Measurements from ENCODE around the gene AURKA. TPM values are rescaled to one million over a fixed set of nuclear protein-coding genes. Genes with fewer than 3 reads are reported as not detected.

Gene AURKA
- total RNA-seq, 2 donors from 2014 or later, result 45.1 to 80.8 TPM

DNA sequence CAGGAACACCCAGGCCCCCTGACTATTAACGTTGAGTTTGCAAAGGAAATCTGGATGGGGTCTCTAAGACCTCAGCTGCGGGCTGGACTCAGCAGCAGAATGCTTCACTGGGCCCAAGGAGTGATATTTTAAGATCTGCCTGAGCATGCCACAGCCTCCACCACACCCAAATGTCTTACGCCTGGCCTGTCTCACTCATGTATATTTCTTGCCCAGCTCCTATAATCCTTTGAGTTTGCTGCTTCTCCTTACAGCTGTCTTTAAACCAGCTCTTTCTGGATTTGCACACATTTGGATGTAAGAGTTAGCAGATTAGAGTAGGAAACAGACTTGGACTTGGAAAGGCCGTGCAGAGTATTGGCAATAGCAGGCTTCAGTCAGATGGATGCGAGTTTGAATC lies 36.4 kb upstream of the AURKA start:
- Mint-ChIP-seq H3K27me3 (no peaks in the 10 kb centered on the region), H3K9me3 (peaks cover 3% of the 10 kb centered on the region), H3K4me3 (no peak overlapping the region), H3K4me1 (ENCODE audit: low read depth in 2 of 2) (peaks cover 28 to 41% of the 10 kb centered on the region in 2 donors), H3K36me3 (no peaks in the 10 kb centered on the region), H3K27ac (peak overlapping the region; percentile 18 to 94)
- ATAC-seq (no peak), DNase-seq (ENCODE audit: low spot score) (no peak)

DNA sequence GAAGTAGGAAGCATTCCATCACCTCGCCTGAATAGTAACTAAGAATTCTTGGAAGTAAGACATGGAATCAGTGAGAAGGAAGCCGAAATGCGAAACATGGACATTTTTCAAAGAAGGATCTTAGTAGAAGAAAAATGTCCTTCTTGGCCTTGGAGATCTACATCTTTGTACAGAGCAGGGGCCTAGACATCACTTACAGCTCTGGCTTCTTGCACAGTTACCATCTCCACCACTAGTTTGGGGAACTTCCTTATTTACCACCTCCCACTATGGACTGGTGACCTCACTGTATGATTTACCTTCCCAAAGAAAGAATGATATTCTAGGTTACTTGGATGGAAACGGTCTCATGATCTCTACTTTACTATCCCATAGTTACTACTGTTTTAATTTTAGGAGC lies 35.8 kb upstream of the AURKA start:
- H3K4me1 Mint-ChIP-seq (ENCODE audit: low read depth in 2 of 2), result peaks cover 22 to 35% of the 10 kb centered on the region in 2 donors
- H3K9me3 Mint-ChIP-seq, result peaks cover 3% of the 10 kb centered on the region
- H3K27me3 Mint-ChIP-seq, result no peaks in the 10 kb centered on the region
- DNase-seq (ENCODE audit: low spot score), result no peak
- ATAC-seq, result no peak
- H3K27ac Mint-ChIP-seq, result peak overlapping the region; percentile 18 to 94
- no peaks in the 10 kb centered on the region for H3K36me3 Mint-ChIP-seq
- no peak overlapping the region for H3K4me3 Mint-ChIP-seq

DNA sequence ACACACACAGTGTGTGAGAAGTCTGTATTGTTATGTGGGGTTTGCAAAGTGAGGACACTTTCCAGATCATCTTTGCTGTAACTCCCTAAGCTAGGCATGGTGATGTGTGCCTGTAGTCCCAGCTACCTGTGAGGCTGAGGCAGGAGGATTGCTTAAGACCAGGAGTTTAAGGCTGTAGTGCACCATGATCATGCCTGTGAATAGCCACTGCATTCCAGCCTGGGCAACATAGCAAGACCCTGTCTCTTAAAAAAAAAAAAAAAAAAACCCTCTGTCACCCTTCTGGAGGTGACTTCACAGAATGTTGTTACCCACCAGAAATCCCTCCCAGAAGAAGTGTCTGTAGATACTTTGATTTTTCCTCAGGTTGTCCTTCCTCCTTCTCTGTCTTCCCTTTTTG lies 34.9 kb upstream of the AURKA start:
- no peak for ATAC-seq
- Mint-ChIP-seq H3K27me3 (no peaks in the 10 kb centered on the region), H3K27ac (peak overlapping the region in 1 of 2 donors; percentile 94), H3K9me3 (peaks cover 3% of the 10 kb centered on the region), H3K36me3 (no peaks in the 10 kb centered on the region), H3K4me1 (ENCODE audit: low read depth in 2 of 2) (peaks cover 21 to 41% of the 10 kb centered on the region in 2 donors), H3K4me3 (no peak overlapping the region)
- no peak for DNase-seq (ENCODE audit: low spot score)

DNA sequence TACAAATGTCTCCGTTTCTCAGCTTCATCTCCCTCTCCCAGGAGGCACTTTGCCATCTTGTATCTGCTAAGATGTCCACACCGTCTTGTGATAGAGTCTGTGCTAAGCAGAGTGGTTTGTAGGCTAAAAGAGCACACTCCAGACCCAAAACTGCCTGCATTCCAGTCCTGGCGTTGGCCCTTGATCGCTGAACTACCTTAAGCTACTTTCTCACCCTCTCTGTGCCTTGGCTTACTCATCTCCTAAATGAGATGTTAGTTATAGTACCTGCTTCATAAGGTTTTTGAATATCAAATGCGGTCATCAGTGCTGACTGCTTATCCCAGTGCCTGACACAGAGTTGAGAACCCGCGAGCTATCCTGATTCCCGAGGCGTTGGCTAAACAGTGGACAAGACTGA lies 34.0 kb upstream of the AURKA start:
- H3K4me1 Mint-ChIP-seq (ENCODE audit: low read depth in 2 of 2), result peaks cover 26 to 43% of the 10 kb centered on the region in 2 donors
- no peak for DNase-seq (ENCODE audit: low spot score)
- H3K9me3 Mint-ChIP-seq, result peaks cover 3% of the 10 kb centered on the region

DNA sequence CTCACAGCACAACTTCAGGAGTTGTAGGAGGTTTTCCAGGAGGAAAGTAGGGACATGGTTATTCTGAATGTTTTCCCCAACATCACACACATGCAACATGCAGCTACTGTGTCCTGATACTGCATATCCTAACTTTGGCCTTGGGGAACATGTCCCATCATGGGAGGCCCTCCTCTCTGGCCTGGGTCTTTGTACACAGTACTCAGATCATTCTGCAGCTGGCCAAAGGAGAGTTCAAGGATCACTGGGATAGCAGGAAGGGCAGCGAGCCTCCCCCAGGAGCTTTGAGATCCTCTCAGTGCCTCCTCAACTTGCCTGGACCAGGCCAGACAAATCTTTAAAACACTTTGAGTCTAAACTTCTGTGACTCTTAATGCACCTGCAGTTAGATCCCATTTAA lies 32.9 kb upstream of the AURKA start:
- peaks cover 3% of the 10 kb centered on the region for H3K9me3 Mint-ChIP-seq
- no peak overlapping the region for H3K4me3 Mint-ChIP-seq
- no peaks in the 10 kb centered on the region for H3K27me3 Mint-ChIP-seq
- peak overlapping the region in 1 of 2 donors; percentile 70 for H3K27ac Mint-ChIP-seq
- H3K4me1 Mint-ChIP-seq (ENCODE audit: low read depth in 2 of 2), result peaks cover 22 to 38% of the 10 kb centered on the region in 2 donors
- DNase-seq (ENCODE audit: low spot score) (no peak), ATAC-seq (no peak)
- H3K36me3 Mint-ChIP-seq, result no peaks in the 10 kb centered on the region

More for the DNA sequence above, 34.0 kb upstream of the AURKA start:
- Mint-ChIP-seq H3K27me3 (no peaks in the 10 kb centered on the region), H3K27ac (no peak overlapping the region), H3K36me3 (no peaks in the 10 kb centered on the region), H3K4me3 (no peak overlapping the region)
- ATAC-seq, result no peak

DNA sequence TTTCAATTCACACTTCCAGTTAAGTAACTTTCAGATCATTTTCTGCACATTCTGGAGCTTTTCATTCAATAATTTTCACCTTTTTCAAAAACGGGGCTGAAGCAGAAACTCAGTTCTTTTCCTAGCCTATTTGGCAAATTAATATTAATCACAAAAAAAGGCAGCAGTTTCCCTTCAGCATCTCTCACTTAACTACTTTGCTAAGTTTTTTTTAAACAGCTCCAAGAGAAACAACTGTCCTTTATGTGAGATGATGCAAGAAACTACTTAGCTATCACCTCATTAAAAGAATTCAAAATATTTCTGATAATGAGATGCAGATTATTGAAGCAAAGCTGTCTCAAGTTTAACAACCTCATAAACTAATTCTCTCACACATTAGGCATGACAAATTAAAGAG lies 31.9 kb upstream of the AURKA start:
- H3K36me3 Mint-ChIP-seq, result no peaks in the 10 kb centered on the region
- H3K27ac Mint-ChIP-seq, result no peak overlapping the region
- H3K9me3 Mint-ChIP-seq, result no peaks in the 10 kb centered on the region
- DNase-seq (ENCODE audit: low spot score), result no peak
- ATAC-seq, result no peak
- H3K27me3 Mint-ChIP-seq, result no peaks in the 10 kb centered on the region
- peaks cover 14 to 31% of the 10 kb centered on the region in 2 donors for H3K4me1 Mint-ChIP-seq (ENCODE audit: low read depth in 2 of 2)
- H3K4me3 Mint-ChIP-seq, result no peak overlapping the region

DNA sequence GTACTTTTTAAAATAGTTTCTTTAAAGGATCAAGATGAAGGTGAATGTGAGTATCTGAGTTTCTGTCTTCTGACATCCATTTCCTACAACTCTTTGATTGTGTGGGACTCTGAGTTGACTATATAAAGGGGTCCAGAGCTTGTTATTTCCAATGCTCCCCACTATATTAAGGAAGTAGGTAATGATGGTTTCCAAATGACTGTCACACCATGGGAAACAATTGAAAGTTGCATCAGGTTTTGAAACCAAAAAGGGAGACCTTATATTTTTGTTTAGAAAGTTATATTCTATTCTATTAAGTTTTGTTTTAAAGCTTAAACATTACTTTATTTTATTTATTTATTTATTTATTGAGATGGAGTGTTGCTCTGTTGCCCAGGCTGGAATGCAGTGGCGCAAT lies 31.2 kb upstream of the AURKA start:
- Mint-ChIP-seq H3K36me3 (no peaks in the 10 kb centered on the region), H3K4me3 (no peak overlapping the region), H3K27ac (no peak overlapping the region), H3K9me3 (no peaks in the 10 kb centered on the region), H3K4me1 (ENCODE audit: low read depth in 2 of 2) (peaks cover 20 to 31% of the 10 kb centered on the region in 2 donors), H3K27me3 (no peaks in the 10 kb centered on the region)
- ATAC-seq, result no peak
- no peak for DNase-seq (ENCODE audit: low spot score)

DNA sequence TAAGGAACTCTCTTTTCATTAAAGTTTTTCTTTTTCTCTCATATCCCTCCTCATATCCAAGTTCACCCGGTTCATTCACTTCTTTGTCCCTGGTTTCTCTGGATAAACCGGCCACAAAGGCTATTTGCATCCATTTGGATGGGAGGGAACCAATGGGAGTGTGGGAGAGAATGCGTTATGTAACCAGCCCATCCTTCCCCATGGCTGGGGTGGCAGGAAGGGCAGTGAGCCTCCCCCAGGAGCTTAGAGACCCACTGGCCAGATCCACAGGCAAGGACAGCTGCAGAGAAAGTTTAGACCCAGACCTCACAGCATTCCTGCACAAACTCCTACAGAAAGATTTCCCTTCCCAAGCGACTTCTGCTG lies 30.8 kb upstream of the AURKA start:
- no peaks in the 10 kb centered on the region for H3K27me3 Mint-ChIP-seq
- DNase-seq (ENCODE audit: low spot score) (no peak), ATAC-seq (no peak)
- peaks cover 24 to 31% of the 10 kb centered on the region in 2 donors for H3K4me1 Mint-ChIP-seq (ENCODE audit: low read depth in 2 of 2)
- no peaks in the 10 kb centered on the region for H3K9me3 Mint-ChIP-seq
- H3K36me3 Mint-ChIP-seq, result no peaks in the 10 kb centered on the region
- no peak overlapping the region for H3K4me3 Mint-ChIP-seq
- no peak overlapping the region for H3K27ac Mint-ChIP-seq

DNA sequence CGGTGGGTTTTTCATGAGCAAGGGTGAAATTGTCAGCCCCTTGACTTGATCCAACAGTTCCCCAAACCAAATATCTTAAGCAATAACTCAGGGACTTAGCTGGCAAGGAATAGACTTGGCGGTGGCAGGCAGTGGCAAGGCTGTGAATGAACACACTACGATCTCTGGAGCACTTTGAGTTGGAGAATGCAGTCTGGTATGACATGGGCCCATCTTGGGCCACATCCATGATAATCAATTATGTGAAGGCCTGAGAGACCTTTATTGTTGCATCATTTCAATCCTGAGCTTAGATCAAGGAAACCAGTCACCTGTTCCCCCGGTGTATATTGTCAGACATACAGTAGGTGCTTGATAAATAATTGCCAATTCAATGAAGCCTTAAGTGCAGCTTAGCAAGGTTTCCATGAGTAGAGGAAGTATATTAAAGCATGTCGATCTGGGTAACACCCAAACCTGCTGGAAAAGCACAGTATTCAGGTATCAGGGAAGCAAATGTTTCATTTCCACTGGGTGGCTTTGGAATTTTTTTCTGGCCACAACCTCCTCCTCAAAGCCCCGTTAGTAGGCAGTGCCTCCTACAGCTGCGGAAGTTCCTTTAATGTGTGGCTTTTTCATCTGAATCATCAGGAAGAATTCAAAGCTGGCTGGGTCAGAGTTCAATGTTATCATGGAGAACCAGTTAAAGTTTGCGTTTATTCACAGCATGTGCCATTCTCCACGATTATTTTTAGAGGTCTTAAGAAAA lies 30.2 kb upstream of the AURKA start:
- no peaks in the 10 kb centered on the region for H3K36me3 Mint-ChIP-seq
- no peak for DNase-seq (ENCODE audit: low spot score)
- peaks cover 30 to 32% of the 10 kb centered on the region in 2 donors for H3K4me1 Mint-ChIP-seq (ENCODE audit: low read depth in 2 of 2)

DNA sequence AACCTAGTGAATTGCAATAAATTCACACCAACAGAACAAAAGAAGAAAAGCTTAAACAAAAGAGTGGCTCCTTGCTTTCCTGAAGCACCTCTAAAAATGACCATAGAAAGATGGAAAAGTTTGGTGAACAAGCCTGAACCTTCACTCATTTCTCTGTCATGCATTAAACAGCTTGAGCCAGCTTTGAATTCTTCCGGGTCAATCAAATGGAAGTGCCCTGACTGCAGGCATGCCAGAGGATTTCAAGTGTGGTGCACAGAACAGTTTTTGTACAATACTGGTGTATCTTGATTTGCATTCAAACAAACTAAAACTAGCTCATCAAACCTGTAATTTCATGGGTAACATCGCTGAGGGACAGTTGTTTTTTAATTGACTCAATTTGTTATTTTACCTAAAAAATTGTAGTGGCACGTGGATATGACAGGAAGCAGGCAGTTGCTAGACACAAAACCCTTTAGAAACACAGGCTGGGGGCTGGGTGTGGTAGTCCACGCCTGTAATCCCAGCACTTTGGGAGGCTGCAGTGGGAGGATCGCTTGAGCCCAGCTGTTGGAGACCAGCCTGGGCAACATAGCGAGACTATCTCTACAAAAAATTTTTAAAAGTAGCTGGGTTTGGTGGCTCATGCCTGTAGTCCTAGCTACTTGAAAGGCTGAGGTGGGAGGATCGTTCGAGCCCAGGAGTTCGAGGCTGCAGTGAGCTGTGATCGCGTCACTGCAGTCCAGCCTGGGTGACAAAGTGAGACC lies 29.1 kb upstream of the AURKA start:
- Mint-ChIP-seq H3K4me3 (no peak overlapping the region), H3K27ac (peak overlapping the region; percentile 16 to 75), H3K9me3 (no peaks in the 10 kb centered on the region), H3K27me3 (no peaks in the 10 kb centered on the region), H3K36me3 (no peaks in the 10 kb centered on the region), H3K4me1 (ENCODE audit: low read depth in 2 of 2) (peaks cover 33 to 36% of the 10 kb centered on the region in 2 donors)
- DNase-seq (ENCODE audit: low spot score), result no peak
- no peak for ATAC-seq

More for the DNA sequence above, 30.2 kb upstream of the AURKA start:
- no peaks in the 10 kb centered on the region for H3K9me3 Mint-ChIP-seq
- peak overlapping the region; percentile 11 for H3K4me3 Mint-ChIP-seq
- H3K27me3 Mint-ChIP-seq, result no peaks in the 10 kb centered on the region
- ATAC-seq, result no peak
- peak overlapping the region in 1 of 2 donors; percentile 75 for H3K27ac Mint-ChIP-seq

DNA sequence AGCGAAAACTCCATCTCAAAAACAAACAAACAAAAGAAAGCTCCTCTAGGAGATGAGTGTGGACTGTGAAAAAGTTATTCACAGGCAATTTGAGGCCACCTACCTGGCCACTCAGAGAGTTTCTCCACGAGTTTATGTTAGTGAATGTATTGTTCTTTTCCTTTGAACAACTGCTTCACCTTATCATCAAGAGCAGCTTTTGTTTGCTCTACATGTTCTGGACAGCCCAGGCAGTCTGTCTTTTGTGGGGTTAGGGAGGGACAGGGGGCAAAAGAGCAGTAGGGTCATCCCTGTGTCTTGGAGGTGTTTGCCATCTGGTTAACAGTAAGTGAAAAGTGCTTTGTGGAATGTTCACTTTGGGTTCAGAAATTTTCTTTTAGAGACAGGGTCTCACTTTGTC lies 28.0 kb upstream of the AURKA start:
- Mint-ChIP-seq H3K27me3 (no peaks in the 10 kb centered on the region), H3K36me3 (no peaks in the 10 kb centered on the region), H3K27ac (no peak overlapping the region), H3K4me1 (ENCODE audit: low read depth in 2 of 2) (peaks cover 39 to 41% of the 10 kb centered on the region in 2 donors), H3K4me3 (no peak overlapping the region), H3K9me3 (no peaks in the 10 kb centered on the region)
- DNase-seq (ENCODE audit: low spot score) (no peak), ATAC-seq (no peak)

DNA sequence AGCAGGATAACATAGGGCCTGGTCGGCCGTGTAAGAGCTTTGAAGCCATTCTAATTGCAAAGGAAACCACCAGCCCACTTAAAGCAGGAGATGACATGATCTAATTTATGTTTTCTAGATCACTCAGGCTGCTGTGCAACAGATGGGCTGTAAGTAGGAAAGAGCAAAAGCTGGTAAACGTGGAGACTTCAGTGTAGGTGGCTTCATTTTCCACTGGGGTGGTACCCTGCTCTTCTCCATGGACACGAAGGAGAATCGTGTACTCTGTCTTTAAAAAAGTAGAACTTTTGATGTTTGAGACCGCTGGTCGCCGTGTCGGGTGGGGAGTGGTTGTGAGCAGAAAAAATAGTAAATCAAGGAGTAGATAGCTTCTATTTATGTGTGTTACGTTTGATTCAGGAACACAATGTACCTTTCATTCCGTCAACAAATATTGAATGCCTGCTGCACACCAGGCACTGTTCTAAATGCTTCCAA lies 26.4 kb upstream of the AURKA start:
- H3K27me3 Mint-ChIP-seq, result no peaks in the 10 kb centered on the region
- ATAC-seq (peak in 1 of 2 donors; percentile 26), DNase-seq (ENCODE audit: low spot score) (no peak)
- H3K4me1 Mint-ChIP-seq (ENCODE audit: low read depth in 2 of 2), result peaks cover 47 to 53% of the 10 kb centered on the region in 2 donors
- H3K27ac Mint-ChIP-seq, result peak overlapping the region; percentile 83 to 84
- no peaks in the 10 kb centered on the region for H3K9me3 Mint-ChIP-seq
- peak overlapping the region; percentile 70 for H3K4me3 Mint-ChIP-seq
- peaks cover 6% of the 10 kb centered on the region for H3K36me3 Mint-ChIP-seq

DNA sequence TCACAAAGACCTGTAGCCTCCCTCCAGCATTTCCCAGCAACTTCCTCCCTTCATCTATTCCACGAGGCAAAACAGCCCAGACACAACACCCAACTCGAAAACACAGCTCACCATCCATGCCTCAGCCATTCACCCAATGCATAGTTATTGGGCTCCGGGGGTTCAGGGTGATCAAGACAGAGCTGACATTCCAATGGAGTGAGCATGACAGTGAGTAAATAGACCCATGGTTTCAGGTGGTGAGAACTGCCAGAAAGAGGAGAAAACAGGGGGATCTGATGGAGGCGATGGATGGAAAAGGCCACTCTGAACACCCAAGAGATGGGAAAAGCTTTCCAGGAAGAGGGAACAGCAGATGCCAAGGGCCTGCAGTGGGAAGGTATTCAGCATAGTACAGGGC lies 25.9 kb upstream of the AURKA start:
- peak overlapping the region; percentile 70 for H3K4me3 Mint-ChIP-seq

DNA sequence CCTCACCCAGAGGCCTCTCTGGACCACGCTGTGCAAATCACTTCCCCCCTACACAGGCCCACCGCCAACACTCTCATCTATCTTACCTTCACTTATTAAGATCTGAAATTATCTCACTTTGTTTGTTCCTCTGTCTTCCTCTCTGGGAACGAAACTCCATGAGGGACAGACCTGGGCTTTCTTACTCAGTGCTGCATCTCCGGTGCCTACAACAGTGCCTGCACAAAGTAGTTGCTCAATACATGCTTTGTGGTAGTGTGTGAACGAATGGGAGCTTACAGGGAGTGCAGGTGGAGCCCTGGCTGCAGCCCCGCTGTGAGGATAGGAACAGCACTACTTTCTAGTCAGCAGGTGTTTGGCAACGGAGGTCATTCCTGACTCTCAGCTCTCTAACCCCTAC lies 25.4 kb upstream of the AURKA start:
- no peak for DNase-seq (ENCODE audit: low spot score)

More for the DNA sequence above, 25.9 kb upstream of the AURKA start:
- DNase-seq (ENCODE audit: low spot score) (no peak), ATAC-seq (no peak)
- Mint-ChIP-seq H3K27ac (peak overlapping the region; percentile 83 to 84), H3K36me3 (peaks cover 6% of the 10 kb centered on the region), H3K4me1 (ENCODE audit: low read depth in 2 of 2) (peaks cover 48 to 55% of the 10 kb centered on the region in 2 donors), H3K9me3 (no peaks in the 10 kb centered on the region), H3K27me3 (no peaks in the 10 kb centered on the region)

More for the DNA sequence above, 25.4 kb upstream of the AURKA start:
- Mint-ChIP-seq H3K4me1 (ENCODE audit: low read depth in 2 of 2) (peaks cover 52 to 61% of the 10 kb centered on the region in 2 donors), H3K36me3 (peaks cover 7% of the 10 kb centered on the region), H3K9me3 (peaks cover under 1% of the 10 kb centered on the region), H3K4me3 (no peak overlapping the region), H3K27me3 (no peaks in the 10 kb centered on the region), H3K27ac (peak overlapping the region; percentile 83 to 84)
- no peak for ATAC-seq
